ENCODE results near the gene DOCK9.

- TF ChIP-seq CTCF (optimal IDR thresholded peaks at IDR 0.05 in 1 of 3, IDR thresholded peaks at IDR 0.05 in 1 of 3, conservative IDR thresholded peaks at IDR 0.05 in 1 of 3; ENCODE audit: extremely low read depth in 1 of 3, insufficient read depth in 2 of 3, low read length in 3 of 3) (no peak), EZH2 (IDR thresholded peaks at IDR 0.05; ENCODE audit: low read length) (no peak)
Observed at GRCh38 chr13:98962901-98963590, 14.8 kb downstream of the DOCK9 start.

Data from keratinocyte (primary cell).